ENCODE data around the gene VWA8.

VWA8 gene

GRCh38 chr13:41554626-41555386, 406.1 kb downstream of the VWA8 start:
- no peak for DNase-seq

GRCh38 chr13:41554180-41554579, 406.7 kb downstream of the VWA8 start:
- Histone ChIP-seq H3K27me3 (replicated peaks; ENCODE audit: insufficient read depth, low read length) (no peaks in the 10 kb centered on the region), H3K4me3 (ENCODE audit: low read length) (no peak overlapping the region), H3K9me2 (replicated peaks; ENCODE audit: insufficient read depth, low read length) (no peaks in the 10 kb centered on the region), H3K4me2 (ENCODE audit: low read depth, low read length) (no peak overlapping the region), H4K20me1 (ENCODE audit: insufficient read depth, low read length) (no peaks in the 10 kb centered on the region), H3K4me1 (ENCODE audit: low read length) (no peaks in the 10 kb centered on the region), H3K9me3 (replicated peaks; ENCODE audit: insufficient read depth, low read length) (no peaks in the 10 kb centered on the region), H3K9ac (ENCODE audit: low read length) (no peak overlapping the region), H2AFZ (ENCODE audit: low read length) (no peak overlapping the region), H3K36me3 (replicated peaks; ENCODE audit: insufficient read depth, low read length) (no peaks in the 10 kb centered on the region), H3F3A (ENCODE audit: insufficient read depth, low read length) (no peaks in the 10 kb centered on the region), H3K79me2 (ENCODE audit: low read length) (no peaks in the 10 kb centered on the region), H3K27ac (ENCODE audit: low read length) (no peak overlapping the region)
- DNase-seq = no peak
- no peak for TF ChIP-seq EZH2phosphoT487 (IDR thresholded peaks at IDR 0.05; ENCODE audit: low read length)
- no peak for TF ChIP-seq CTCF (IDR thresholded peaks at IDR 0.05; ENCODE audit: low read length)
- TF ChIP-seq EZH2 (optimal IDR thresholded peaks at IDR 0.05; ENCODE audit: low read depth, low read length) = no peak

More at GRCh38 chr13:41554626-41555386, 406.1 kb downstream of the VWA8 start:
- H3K4me2 ChIP-seq (ENCODE audit: low read depth, low read length) = no peak overlapping the region
- H3K27ac ChIP-seq (ENCODE audit: low read length) = no peak overlapping the region
- no peaks in the 10 kb centered on the region for H3K9me2 ChIP-seq (replicated peaks; ENCODE audit: insufficient read depth, low read length)
- no peak for TF ChIP-seq EZH2 (optimal IDR thresholded peaks at IDR 0.05; ENCODE audit: low read depth, low read length)
- TF ChIP-seq CTCF (IDR thresholded peaks at IDR 0.05; ENCODE audit: low read length) = no peak
- H3K79me2 ChIP-seq (ENCODE audit: low read length) = no peaks in the 10 kb centered on the region
- no peaks in the 10 kb centered on the region for H3K9me3 ChIP-seq (replicated peaks; ENCODE audit: insufficient read depth, low read length)
- no peaks in the 10 kb centered on the region for H3K4me1 ChIP-seq (ENCODE audit: low read length)
- no peak overlapping the region for H3K4me3 ChIP-seq (ENCODE audit: low read length)
- no peaks in the 10 kb centered on the region for H3K36me3 ChIP-seq (replicated peaks; ENCODE audit: insufficient read depth, low read length)
- H2AFZ ChIP-seq (ENCODE audit: low read length) = no peak overlapping the region
- H3F3A ChIP-seq (ENCODE audit: insufficient read depth, low read length) = no peaks in the 10 kb centered on the region
- H3K27me3 ChIP-seq (replicated peaks; ENCODE audit: insufficient read depth, low read length) = no peaks in the 10 kb centered on the region
- no peaks in the 10 kb centered on the region for H4K20me1 ChIP-seq (ENCODE audit: insufficient read depth, low read length)
- no peak overlapping the region for H3K9ac ChIP-seq (ENCODE audit: low read length)

- no peaks in the 10 kb centered on the region for H3K9me2 ChIP-seq (replicated peaks; ENCODE audit: insufficient read depth, low read length)
- no peak overlapping the region for H3K9ac ChIP-seq (ENCODE audit: low read length)
- no peak overlapping the region for H2AFZ ChIP-seq (ENCODE audit: low read length)
- DNase-seq = no peak
- TF ChIP-seq CTCF (IDR thresholded peaks at IDR 0.05; ENCODE audit: low read length) (no peak), EZH2phosphoT487 (IDR thresholded peaks at IDR 0.05; ENCODE audit: low read length) (no peak), EZH2 (optimal IDR thresholded peaks at IDR 0.05; ENCODE audit: low read depth, low read length) (no peak)
- no peak overlapping the region for H3K4me2 ChIP-seq (ENCODE audit: low read depth, low read length)
- no peaks in the 10 kb centered on the region for H3K79me2 ChIP-seq (ENCODE audit: low read length)
- H3F3A ChIP-seq (ENCODE audit: insufficient read depth, low read length) = no peaks in the 10 kb centered on the region
- H3K27me3 ChIP-seq (replicated peaks; ENCODE audit: insufficient read depth, low read length) = no peaks in the 10 kb centered on the region
- H3K4me1 ChIP-seq (ENCODE audit: low read length) = no peaks in the 10 kb centered on the region
- no peaks in the 10 kb centered on the region for H3K36me3 ChIP-seq (replicated peaks; ENCODE audit: insufficient read depth, low read length)
- H3K9me3 ChIP-seq (replicated peaks; ENCODE audit: insufficient read depth, low read length) = no peaks in the 10 kb centered on the region
- H3K27ac ChIP-seq (ENCODE audit: low read length) = no peak overlapping the region
- H4K20me1 ChIP-seq (ENCODE audit: insufficient read depth, low read length) = no peaks in the 10 kb centered on the region
- no peak overlapping the region for H3K4me3 ChIP-seq (ENCODE audit: low read length)
These were observed 408.9 kb downstream of the VWA8 start for GRCh38 chr13:41552031-41552430.
